Measurements from ENCODE around the gene FOSB. TPM values are rescaled to one million over a fixed set of nuclear protein-coding genes. Genes with fewer than 3 reads are reported as not detected.
A peak's percentile ranks its signal among the peaks of the same experiment; 100 is the strongest.

Gene FOSB
- total and polyA plus RNA-seq, 7 donors: 1.1 to 28.1 (median 11.0) TPM

DNA sequence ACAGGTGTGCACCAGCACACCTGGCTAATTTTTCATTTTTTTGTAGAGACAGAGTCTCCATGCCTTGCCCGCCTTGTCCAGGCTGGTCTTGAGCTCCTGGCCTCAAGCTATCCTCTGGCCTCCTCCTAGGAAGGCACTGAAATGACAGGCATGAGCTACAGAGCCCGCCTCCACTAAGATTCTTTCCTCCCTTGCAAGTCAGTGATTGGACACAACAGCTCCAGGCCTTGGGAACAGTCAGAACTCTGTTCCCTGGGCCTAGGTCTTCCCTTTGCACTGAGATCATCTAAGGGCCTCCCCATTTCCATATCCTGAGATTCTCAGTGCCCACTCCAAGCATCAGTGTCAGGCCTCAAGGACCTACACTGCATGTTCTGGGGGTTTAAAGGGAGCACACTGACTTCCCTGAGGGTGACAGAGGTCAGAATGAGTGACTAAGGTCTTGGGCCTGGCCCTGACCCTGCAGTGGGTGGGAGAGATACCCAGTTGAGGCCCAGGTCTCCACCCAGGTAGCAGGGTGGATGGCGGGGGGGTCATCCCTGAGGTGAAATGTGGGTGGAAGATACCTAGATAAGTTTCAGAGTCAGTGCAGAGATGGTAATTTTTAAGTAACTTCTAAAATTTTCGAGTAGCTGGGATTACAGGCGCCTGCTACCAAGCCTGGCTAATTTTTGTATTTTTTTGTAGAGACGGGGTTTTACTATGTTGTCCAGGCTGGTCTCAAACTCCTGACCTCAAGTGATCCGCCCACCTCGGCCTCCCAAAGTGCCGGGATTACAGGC is 26.7 kb upstream of the FOSB start:
- no peaks in the 10 kb centered on the region for H3K27me3 ChIP-seq
- peaks cover 0 to 36% (median 32%) of the 10 kb centered on the region in 4 donors for H3K4me1 ChIP-seq
- H3K4me3 ChIP-seq: no peak overlapping the region
- H3K27ac ChIP-seq: peak overlapping the region; percentile 93 to 96 (median 94)
- WGBS, 2 donors: 88% methylated on average over 9 of the region's 9 CpGs
- no peaks in the 10 kb centered on the region for H3K36me3 ChIP-seq
- no peaks in the 10 kb centered on the region for H3K9me3 ChIP-seq
- no peak for DNase-seq
- TF ChIP-seq, protein P1, sequence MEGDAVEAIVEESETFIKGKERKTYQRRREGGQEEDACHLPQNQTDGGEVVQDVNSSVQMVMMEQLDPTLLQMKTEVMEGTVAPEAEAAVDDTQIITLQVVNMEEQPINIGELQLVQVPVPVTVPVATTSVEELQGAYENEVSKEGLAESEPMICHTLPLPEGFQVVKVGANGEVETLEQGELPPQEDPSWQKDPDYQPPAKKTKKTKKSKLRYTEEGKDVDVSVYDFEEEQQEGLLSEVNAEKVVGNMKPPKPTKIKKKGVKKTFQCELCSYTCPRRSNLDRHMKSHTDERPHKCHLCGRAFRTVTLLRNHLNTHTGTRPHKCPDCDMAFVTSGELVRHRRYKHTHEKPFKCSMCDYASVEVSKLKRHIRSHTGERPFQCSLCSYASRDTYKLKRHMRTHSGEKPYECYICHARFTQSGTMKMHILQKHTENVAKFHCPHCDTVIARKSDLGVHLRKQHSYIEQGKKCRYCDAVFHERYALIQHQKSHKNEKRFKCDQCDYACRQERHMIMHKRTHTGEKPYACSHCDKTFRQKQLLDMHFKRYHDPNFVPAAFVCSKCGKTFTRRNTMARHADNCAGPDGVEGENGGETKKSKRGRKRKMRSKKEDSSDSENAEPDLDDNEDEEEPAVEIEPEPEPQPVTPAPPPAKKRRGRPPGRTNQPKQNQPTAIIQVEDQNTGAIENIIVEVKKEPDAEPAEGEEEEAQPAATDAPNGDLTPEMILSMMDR (IDR thresholded peaks at IDR 0.05): no peak
- TF ChIP-seq EP300 (IDR thresholded peaks at IDR 0.05) (no peak), POLR2A (IDR thresholded peaks at IDR 0.05) (no peak)
- intact Hi-C loops (cut with DNase I): no loop called here

DNA sequence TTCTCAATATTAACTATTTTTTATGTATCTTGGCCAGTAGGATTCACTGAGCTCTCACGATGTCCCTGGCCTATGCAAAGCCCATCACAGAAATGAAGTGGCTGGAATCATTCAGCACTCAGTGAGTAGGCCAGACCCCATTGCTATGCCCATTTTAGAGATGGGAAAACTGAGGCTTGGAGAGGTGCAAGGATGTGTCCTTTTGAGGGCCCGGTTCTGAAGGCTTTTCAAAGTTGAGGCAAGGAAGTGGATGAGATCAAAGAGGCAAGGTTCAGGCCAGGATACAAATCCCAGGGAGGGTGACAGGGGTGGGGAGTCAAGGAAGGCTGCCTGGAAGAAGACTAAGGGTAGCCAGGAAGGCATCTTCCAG is 25.4 kb upstream of the FOSB start:
- 60 to 82% methylated on average over 2 of the region's 2 CpGs for WGBS, 2 donors
- Histone ChIP-seq H3K9me3 (no peaks in the 10 kb centered on the region), H3K27ac (peak overlapping the region; percentile 91 to 95 (median 94)), H3K4me1 (peaks cover 0 to 36% (median 32%) of the 10 kb centered on the region in 4 donors), H3K36me3 (no peaks in the 10 kb centered on the region), H3K4me3 (no peak overlapping the region), H3K27me3 (no peaks in the 10 kb centered on the region)
- intact Hi-C loops (cut with DNase I): no loop called here
- DNase-seq: no peak
- TF ChIP-seq, protein P1 (IDR thresholded peaks at IDR 0.05): no peak
- TF ChIP-seq POLR2A (IDR thresholded peaks at IDR 0.05) (no peak), EP300 (IDR thresholded peaks at IDR 0.05) (no peak), POLR2AphosphoS5 (IDR thresholded peaks at IDR 0.05) (no peak)

DNA sequence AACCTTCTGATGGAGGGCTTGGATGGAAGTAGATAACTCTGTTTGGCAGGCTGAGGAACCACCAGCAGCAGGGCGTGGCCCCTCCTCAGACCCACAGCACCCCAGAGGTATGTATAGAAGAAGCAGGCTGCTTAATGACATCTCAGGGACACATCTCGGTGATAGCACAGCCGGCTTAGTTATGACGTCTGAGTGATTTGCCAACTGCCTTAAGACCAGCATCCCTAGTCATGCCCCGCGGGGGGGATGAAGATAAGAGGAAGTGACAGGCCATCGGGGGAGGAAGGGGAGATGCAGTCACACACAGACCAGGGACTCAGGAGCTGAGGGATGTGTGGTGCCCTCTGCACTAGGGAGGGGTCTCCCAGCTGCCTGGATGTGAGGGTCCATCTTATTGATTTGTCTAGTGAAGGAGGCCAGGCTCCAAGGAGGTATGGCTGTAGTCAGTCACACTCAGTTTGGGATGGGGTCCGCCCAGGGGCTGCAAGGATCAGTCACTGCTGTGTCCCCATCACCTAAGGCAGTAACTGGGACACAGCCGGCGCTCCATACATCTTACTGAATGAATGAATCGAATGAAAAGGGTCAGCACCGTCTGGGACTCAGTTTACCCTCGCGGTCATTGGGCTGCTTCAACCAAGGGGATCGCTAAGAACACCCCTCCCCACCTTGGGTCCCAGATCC is 24.9 kb upstream of the FOSB start:
- H3K27me3 ChIP-seq: no peaks in the 10 kb centered on the region
- H3K4me1 ChIP-seq: peaks cover 0 to 36% (median 32%) of the 10 kb centered on the region in 4 donors
- peak in 1 of 4 donors; percentile 45 for TF ChIP-seq POLR2AphosphoS5 (IDR thresholded peaks at IDR 0.05)
- peak in 1 of 4 donors; percentile 13 for TF ChIP-seq EP300 (IDR thresholded peaks at IDR 0.05)
- TF ChIP-seq POLR2A (IDR thresholded peaks at IDR 0.05): no peak
- H3K36me3 ChIP-seq: no peaks in the 10 kb centered on the region
- no peaks in the 10 kb centered on the region for H3K9me3 ChIP-seq
- peak overlapping the region; percentile 27 to 54 (median 46) for H3K4me3 ChIP-seq
- 6 to 10% methylated on average over 15 of the region's 15 CpGs for WGBS, 2 donors
- peak overlapping the region; percentile 91 to 95 (median 94) for H3K27ac ChIP-seq
- peak; percentile 80 for DNase-seq
- intact Hi-C loops (cut with DNase I): no loop called here

DNA sequence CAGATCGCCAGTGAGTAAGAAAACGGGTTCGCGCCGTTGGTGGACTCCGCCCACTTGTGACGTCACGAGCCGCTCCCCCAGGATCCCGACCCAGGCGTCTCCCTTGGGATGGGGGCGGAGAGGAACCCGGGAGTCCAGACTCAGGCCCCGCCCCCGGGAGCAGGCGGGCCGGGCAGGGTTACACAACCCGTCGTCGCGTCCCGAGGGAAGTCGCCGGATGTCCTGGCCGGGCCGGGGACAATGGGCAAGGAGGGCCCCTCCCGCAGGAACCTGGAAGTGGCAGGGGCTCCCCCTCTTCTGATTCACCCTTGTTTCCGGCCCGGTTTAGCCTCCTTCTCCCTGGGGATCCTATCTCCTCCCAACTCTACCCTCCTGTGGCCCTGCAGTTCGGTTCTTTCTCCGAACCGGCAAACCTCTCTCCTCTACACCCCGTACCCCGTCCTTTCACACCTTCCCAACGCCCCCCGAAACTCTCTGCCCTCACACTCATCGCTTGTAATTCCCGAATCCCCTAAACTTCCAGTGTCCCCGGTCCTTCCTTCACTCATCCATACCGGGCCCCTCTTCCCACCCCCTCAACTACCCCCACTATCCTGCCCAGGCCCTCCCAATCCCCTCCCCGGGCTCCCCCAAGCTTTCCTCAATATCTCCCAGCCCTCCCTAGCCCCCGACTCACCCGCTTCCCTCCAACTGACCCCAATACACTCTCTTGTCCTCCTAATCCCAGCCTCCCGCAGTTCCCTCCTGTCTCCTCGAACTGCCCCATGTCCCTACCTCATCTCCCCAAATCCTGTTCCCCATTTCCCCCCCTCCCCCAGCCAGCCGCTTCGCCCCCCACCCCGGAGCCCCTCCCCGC is 24.1 kb upstream of the FOSB start:
- peak; percentile 86 to 97 (median 87) for TF ChIP-seq POLR2AphosphoS5 (IDR thresholded peaks at IDR 0.05)
- TF ChIP-seq, protein P1 (IDR thresholded peaks at IDR 0.05): no peak
- peak; percentile 33 to 71 for TF ChIP-seq POLR2A (IDR thresholded peaks at IDR 0.05)
- peak in 2 of 4 donors; percentile 35 to 70 for TF ChIP-seq EP300 (IDR thresholded peaks at IDR 0.05)
- H3K4me3 ChIP-seq: peak overlapping the region; percentile 27 to 54 (median 46)
- DNase-seq: peak; percentile 99
- intact Hi-C loops (cut with DNase I): no loop called here
- no peaks in the 10 kb centered on the region for H3K27me3 ChIP-seq
- WGBS, 2 donors: 0 to 1% methylated on average over 49 of the region's 49 CpGs
- H3K4me1 ChIP-seq: peaks cover 0 to 38% (median 34%) of the 10 kb centered on the region in 4 donors
- no peaks in the 10 kb centered on the region for H3K36me3 ChIP-seq
- peak overlapping the region; percentile 91 to 95 (median 94) for H3K27ac ChIP-seq
- H3K9me3 ChIP-seq: no peaks in the 10 kb centered on the region

All from sigmoid colon (tissue), 7 donors.